HG03064 (cell line): ENCODE measurements around the gene CHCHD6.
"Not testable (repeated sequence)": the region's sequence is repeated elsewhere in the genome, so short reads cannot be mapped to it uniquely, and the experiment has no call there.

ENCODE experiments used
- ATAC-seq: cut with Tn5 transposase; IDR thresholded peaks from one replicate; pipeline ENCODE4 v1.9.1; 2021; ENCODE audit warnings: low read depth; ENCODE audit not compliant: unreplicated experiment

Gene CHCHD6

DNA sequence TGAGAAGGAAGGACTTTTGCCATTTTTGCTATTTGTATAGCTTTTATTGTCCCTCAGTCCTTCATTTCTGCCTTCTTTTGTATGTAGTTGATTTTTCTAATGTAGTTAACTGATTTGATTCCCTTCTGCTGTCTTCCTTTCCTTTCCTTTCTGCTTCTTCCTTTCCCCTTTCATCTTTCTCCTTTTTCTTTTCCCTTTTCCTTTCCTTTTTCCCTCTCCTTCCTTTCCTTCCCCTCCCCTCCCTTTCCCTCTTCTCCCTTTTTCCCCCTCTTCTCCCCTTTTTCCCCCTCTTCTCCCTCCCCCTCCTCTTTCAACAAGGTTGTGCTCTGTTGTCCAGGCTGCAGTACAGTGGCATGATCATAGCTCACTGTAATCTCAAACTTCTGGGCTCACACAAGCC lies 59.0 kb downstream of the CHCHD6 start:
- no peak for ATAC-seq

DNA sequence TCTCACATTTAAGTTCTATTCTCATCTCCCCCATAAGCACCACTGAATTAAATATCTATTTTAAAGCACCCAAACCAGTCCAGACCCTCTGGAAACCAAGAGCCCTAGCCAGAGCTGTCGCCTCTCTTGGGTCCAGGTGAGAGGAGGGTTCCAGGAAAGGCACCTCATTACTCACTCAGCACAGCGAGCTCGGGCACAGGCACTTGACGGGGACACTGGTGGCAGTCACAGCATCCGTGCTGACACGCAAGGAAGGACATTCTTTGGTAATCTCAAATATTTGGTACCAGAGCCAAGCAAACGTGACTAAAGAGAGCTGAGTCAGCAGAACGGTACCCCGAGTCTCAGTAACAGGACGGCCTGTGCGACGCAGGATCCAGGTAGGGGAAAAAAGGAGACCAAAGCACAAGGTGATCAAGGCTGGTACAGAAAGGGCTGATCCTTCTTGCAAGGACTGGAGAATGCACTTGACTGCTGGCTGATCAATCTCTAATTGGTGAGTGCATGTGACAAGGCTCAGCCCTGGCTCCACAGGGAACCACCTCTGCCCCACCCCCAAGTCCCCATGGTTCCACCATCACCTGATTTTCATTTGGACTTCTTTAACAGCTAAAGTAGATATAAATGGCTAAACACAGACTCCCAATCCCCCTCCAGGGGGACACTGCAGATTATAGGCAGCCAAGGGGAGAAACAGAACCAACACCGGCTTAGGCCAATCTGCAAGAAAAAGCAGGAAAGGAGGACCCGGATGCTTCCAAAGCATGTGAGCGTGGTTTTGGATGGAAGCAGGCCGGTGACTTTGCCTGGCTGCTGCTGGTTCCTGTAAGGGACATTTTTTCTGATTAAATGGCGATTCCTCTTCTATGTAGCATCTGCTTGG lies 61.4 kb downstream of the CHCHD6 start:
- no peak for ATAC-seq

DNA sequence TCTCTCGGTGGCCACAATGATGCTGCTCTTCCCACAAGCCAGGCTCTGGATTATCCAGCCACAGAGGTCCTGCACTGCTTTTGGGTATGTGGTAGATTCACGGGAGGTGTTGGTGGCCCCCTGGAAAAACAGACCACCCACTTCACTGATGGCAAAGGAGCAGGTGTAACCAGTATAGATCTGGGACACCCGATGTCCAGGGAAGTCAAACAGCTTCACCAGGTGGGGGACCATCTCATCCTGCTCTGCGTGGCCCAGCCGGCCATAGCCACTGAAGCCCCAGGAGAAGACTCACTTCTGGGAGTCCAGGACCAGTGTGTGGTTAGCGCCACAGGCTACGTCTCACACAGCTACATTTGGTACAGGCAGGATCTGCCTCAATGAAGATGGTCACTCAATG lies 62.6 kb downstream of the CHCHD6 start:
- ATAC-seq, result no peak

DNA sequence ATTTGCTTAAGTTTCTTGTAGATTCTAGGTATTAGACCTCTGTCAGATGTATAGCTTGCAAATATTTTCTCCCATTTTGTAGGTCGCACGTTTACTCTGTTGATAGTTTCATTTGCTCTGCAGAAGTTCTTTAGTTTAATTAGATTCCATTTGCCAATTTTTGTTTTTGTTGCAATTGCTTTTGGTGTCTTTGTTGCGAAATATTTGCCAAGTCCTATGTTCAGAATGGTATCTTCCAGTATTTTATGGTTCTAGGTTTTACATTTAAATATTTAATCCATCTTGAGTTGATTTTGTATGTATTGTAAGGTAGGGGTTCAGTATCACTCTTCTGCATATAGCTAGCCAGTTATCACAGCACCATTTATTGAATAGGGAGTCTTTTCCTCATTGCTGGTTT lies 64.9 kb downstream of the CHCHD6 start:
- ATAC-seq, result no peak

DNA sequence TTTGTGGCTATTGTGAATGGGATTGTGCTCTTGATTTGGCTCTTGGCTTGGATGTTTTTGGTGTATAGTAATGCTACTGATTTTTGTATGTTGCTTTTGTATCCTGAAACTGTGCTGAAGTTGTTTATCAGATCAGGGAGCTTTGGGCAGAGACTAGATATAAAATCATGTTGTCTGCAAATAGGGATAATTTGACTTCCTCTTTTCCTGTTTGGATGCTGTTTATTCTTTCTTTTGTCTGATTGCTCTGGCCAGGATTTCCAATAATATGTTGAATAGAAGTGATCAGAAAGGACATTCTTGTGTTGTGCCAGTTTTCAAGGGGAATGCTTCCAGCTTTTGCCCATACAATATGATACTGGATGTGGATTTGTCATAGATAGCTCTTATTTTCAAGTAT lies 66.1 kb downstream of the CHCHD6 start:
- ATAC-seq, result no peak

DNA sequence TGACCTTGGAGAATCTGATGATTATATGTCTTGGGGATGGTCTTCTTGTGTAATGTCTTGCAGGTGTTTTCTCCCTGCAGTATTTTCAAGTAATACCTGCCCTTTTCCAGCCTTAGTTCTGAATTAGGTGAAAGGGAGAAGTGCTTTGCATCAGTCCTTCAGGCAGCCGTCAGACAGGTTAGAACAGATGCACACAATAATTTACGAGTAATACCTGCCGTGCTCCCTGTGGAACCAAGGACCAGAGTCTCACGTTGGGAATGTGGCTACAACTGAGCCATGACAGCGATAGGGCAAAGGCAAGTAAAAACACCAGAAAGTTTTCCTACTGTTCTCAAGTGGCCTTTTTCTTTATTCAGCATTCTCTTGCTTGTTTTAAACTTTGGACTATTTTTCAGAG lies 69.1 kb downstream of the CHCHD6 start:
- ATAC-seq, result no peak

DNA sequence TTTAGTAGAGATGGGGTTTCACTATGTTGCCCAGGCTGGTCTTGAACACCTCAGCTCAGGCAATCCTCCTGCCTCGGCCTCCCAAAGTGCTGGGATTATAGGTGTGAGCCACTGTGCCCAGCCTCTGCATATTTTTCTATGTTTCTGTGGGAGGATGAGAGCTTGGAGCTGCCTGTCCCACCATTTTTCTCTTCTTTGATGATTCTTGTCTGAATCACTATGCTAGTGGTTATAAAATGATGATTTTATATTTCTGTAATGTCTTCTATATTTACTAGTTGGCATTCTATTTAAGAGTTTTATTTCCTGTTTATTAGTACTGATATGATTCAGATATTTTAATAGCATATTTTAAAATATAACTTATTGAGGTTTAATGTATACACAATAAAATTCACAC lies 69.7 kb downstream of the CHCHD6 start:
- no peak for ATAC-seq

DNA sequence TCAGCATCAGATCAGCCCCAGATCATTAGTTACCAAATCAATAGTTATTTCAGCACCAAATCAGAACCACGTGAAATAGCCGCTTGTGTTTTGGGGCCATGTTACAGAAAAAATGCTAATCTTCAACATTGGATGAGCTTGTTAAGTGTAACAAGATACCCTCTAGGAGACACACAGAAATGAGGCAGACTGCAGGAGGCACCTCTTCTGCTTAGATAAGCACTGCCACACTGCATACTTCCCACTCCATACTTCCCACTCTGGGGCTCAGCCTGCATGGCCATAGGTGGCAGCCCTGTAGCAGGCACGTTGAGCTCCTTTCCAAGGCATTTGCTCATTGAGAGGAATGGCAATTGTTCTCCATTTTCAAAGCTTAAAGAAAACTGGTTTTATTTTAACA lies 73.3 kb downstream of the CHCHD6 start:
- no peak for ATAC-seq

DNA sequence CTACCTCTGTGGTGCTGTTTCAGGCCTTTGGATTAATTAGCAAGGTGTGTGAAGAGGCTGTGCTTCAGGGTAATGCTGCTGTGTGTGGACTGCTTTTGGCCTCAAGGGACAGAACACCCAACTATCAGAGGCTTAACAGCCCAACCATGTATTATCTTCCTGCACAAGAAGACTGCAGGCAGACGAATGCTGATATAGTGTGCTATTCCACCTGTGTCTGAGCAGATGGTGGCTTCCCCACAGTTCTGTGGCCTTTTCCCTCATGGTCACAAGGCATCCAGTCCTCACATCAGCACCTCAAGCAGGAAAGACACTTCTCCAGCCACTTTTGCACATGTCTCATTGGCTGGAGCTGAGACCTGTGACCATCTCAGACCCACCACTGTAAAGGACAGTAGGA lies 76.6 kb downstream of the CHCHD6 start:
- ATAC-seq, result no peak

DNA sequence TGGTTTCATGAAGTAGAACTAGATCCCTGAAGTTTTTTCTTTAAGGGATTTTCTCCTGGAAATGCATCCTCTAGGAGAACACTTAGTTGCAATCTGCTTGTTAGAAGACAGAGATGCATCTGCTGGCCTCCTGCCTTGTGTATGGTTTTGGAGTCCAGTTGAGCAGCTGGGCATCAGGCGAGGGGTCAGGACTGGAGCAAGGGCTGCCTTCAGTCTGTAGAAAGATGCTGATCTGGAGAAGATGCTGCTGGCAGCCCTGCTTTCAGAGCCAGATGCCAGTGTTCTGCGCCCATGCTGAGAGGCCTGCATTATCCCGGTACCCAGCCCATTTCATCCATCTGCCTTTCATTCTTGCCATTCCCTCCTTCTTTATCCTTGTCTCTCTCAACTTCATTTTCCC lies 77.4 kb downstream of the CHCHD6 start:
- no peak for ATAC-seq

DNA sequence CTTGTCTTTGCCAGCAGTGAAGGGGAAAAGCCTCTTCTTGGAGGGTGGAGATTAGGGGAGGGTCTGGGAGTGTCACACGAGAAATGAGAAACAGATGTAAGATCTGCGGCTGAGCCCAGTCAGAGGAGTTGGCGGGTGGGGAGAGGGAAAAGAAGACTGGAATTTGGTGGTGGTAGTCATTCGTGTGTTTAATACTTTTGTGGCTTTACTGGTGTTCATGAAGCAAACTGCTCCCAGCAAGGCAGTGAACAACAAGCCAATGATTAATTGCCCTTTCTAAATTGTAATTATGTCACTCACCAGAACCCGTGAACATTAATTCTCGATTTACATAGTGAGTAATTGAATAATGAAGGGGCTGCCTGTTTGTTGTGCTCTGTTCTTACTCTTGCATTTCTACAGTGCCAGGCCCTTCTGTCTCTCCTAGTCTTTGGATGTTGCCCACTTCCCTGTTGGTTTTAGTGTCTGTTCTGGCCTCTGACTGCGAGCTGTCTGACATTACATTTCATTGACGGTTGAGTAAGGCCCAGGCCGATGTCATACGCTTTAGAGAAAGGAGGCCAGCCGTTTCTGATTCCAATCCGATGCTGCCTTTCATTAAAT lies 78.0 kb downstream of the CHCHD6 start:
- ATAC-seq, result no peak

DNA sequence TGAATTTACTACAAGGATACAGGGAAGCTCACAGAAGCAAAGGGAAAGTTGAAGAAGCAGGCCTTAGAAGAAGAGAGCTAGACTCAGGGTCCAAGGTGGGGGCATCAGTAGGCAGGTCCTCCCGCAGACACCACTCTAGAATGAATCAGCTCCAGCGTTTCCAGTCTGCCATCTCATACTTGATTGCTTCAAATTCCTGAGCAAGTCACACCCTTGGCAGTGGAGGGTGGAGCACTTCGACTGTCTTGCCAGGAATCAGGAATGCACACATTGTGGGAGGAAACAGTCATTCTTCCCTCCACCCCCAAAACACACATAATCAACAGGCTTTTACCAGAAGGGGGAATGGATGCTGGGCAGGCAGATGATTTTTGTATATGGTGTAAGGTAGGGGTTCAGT lies 78.5 kb downstream of the CHCHD6 start:
- ATAC-seq, result no peak

DNA sequence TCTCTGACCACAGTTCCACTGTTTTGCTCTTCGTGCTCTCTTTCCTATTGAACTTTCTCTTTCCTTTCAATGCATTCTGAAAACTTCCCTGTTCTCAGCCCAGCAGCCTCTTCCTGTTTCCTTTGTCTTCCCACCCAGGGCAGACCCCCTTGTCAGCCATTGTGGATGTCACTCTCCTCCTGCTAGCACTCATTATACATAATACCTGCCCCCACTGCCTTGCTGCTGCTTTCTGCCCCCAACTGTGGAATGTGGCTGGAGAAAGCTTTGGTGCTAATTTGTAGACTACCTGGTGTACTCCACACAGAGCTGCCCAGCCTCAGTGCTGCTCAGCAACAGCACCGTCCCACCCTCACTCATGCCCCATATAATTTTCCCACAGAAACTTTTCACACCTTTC lies 80.2 kb downstream of the CHCHD6 start:
- ATAC-seq, result no peak

DNA sequence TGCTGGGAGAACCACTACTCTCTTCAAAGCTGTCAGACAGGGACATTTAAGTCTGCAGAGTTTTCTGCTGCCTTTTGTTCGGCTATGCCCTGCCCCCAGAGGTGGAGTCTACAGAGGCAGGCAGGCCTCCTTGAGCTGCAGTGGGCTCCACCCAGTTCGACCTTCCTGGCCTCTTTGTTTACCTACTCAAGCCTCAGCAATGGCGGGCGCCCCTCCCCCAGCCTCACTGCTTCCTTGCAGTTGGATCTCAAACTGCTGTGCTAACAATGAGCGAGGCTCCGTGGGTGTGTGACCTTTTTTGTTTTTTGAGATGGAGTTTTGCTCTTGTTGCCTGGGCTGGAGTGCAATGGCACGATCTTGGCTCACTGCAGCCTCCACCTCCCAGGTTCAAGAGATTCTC lies 87.3 kb downstream of the CHCHD6 start:
- ATAC-seq, result not testable (repeated sequence)

DNA sequence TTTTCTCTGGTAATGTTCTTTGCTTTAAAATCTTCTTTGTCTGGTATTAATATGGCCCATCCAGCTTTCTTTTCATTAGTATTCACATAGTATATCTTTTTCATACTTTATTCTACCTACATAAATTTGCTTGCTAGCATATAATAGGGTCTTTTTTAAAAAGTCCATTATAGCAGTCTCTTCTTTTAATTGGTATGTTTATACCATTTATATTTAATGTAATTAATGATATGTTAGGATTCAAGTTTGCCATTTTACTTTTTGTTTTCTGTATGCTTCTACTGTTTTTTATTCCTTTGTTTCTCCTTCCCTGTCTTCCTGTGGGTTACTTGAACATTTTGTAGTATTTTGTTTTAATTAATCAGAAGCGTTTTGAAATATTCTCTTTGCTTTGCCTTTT lies 89.0 kb downstream of the CHCHD6 start:
- no peak for ATAC-seq

DNA sequence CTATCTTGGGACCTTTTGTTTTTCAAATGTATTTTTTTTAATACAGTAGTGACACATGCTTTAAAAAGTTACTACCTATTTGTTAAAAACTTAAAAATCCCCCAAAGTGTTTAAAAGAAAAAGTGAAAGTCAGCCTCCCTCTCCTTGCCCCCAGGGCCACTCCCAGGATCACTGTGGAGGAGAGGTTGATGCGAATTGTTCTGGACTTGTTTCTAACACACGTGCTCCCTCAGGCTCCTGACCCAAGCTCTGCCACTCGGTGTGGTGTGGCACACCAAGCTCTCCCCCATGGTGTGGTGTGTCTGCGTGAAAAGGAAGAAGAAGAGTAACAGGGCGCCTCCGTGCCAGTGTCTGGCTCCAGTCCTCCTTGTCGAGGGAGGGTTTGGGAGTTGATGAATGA lies 93.5 kb downstream of the CHCHD6 start:
- ATAC-seq, result no peak

DNA sequence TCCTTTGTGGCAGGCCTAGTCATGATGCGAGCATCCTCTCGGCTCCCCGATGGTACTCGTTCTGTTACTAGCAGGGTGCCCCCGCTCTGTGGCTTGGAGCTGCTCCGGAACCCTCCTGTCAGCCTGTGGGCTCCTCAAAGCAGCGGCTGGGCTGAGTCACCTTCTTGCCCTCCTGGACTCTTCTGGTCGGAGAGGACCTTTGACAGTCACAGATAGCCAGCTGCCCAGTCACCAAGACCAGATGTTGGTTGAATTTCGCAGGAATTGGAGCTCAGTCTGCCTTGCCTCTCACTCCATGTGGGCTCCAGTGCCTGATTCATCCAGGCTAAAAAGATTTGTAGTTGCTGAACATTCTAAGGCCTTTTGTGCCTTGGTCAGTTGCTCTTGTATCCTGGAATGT lies 94.5 kb downstream of the CHCHD6 start:
- no peak for ATAC-seq

DNA sequence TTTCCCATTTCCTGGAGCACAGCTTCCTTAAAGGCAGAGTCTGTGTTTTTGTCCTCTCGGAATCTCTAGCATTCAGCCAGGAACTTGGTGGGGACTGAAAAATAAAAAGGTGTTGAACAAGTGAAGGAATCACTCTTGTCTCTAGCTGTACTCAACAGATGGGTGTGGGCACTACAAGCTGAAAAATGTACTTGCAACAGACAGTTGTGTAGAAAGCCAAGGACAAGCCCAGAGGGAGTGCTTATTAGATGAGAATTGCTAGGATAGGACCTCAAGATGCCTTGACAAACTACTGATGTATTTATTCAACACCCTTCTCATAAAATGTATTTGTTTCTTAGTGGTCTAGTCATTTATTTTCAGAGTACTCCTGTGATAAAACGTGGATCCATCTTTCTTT lies 95.1 kb downstream of the CHCHD6 start:
- no peak for ATAC-seq

DNA sequence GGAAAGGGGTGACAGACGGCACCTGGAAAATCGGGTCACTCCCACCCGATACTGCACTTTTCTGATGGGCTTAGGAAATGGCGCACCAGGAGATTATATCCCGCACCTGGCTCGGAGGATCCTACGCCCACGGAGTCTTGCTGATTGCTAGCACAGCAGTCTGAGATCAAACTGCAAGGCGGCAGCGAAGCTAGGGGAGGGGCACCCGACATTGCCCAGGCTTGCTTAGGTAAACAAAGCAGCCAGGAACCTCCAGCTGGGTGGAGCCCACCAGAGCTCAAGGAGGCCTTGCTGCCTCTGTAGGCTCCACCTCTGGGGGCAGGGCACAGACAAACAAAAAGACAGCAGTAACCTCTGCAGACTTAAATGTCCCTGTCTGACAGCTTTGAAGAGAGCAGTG lies 97.3 kb downstream of the CHCHD6 start:
- ATAC-seq, result not testable (repeated sequence)

DNA sequence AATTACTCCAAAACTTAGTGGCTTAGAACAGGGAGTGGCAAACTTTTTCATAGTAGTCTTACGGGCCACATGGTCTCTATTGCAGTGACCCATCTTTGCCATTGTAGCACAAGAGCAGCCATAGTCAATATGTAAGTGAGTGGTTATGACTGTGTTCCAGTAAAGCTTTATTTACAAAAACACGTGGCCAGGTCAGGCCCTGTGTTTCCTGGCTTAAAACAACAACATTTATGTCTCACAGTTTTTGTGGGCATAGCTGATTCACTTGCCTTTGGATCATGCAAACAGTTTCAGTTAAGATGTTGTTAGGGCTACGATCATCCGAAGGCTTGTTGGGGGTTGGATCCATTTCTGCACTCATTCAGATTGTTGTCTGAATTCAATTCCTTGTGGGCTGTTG lies 103.8 kb downstream of the CHCHD6 start:
- no peak for ATAC-seq

DNA sequence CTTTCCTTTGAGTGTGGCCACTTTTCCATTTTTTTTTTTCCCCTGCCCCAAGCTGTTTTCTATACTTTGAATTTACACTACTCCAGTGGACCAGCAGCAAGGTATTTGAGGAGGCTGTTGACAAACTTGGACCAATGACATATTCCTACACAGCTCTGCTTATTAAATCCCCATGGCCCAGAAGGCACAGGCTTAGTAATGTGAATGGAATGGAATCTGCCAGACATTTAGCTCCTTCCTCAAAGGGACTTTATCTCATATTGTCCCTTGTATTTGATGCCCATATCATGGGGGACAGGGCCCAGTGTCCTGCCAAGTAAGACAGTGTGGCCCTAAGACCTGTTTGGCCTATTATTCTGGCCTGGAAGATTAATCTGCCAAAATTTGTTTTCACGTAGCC lies 107.5 kb downstream of the CHCHD6 start:
- ATAC-seq, result no peak

DNA sequence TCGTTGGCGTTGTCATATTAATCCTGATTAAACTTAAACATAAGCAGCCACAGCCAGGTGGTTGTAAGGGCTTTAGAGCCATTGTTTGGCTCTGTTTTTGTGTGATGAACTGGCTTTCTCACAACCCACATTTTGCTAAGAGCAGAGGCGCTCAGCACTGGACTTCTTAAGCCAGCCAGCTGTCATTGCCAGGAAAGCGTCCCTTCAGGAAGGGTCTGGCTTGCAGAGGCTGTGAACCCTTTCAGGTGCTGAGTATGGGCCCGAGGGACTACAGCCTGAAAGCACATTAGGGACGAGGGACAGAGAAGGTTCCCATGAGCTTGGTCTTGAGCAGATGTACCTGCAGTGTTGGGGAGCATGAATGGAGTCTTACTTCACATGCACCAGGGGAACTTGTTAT lies 112.3 kb downstream of the CHCHD6 start:
- no peak for ATAC-seq
